SK-N-SH treated with all-trans-retinoic acid at 6 μM for 48 hours (cell line): ENCODE data around the gene ZBTB48.
A peak's percentile ranks its signal among the peaks of the same experiment; 100 is the strongest.

Source experiments
- ATAC-seq: fragments of 200-7000 bp; cut with Tn5 transposase; 3 replicates; pipeline ENCODE4 v1.9.1; 2020; ENCODE audit warnings: mild to moderate bottlenecking, moderate library complexity
- CSDC2 ChIP-seq: fragments of 250-450 bp; sonication (Bioruptor Pico); IDR thresholded peaks from 2 replicates; pipeline ENCODE4 v1.5.0; 2020; ENCODE audit warnings: mild to moderate bottlenecking, moderate library complexity
- CSRNP3 ChIP-seq: fragments of 250-450 bp; sonication (Bioruptor Pico); IDR thresholded peaks from 2 replicates; pipeline ENCODE4 v1.5.1; 2021; ENCODE audit warnings: mild to moderate bottlenecking, moderate library complexity
- GLIS3 ChIP-seq: fragments of 250-450 bp; sonication (Bioruptor Pico); IDR thresholded peaks from 2 replicates; pipeline ENCODE4 v1.5.0; 2020; ENCODE audit warnings: mild to moderate bottlenecking, moderate library complexity
- ISL1 ChIP-seq: fragments of 250-450 bp; sonication (Bioruptor Pico); IDR thresholded peaks from 2 replicates; pipeline ENCODE4 v2.1.2; 2022; ENCODE audit warnings: mild to moderate bottlenecking, moderate library complexity
- PPARA ChIP-seq: fragments of 250-450 bp; sonication (Bioruptor Pico); IDR thresholded peaks from 2 replicates; pipeline ENCODE4 v1.5.0; 2020; ENCODE audit warnings: mild to moderate bottlenecking, borderline replicate concordance
- RARB ChIP-seq: fragments of 250-450 bp; sonication (Bioruptor Pico); IDR thresholded peaks from 2 replicates; pipeline ENCODE4 v1.8.0; 2021; ENCODE audit warnings: mild to moderate bottlenecking, moderate library complexity
- SNAI2 ChIP-seq: fragments of 250-450 bp; sonication (Bioruptor Pico); IDR thresholded peaks from 2 replicates; pipeline ENCODE4 v1.5.0; 2020; ENCODE audit warnings: mild to moderate bottlenecking, moderate library complexity
- TCF4 ChIP-seq: fragments of 250-450 bp; sonication (Bioruptor Pico); IDR thresholded peaks from 2 replicates; pipeline ENCODE4 v1.8.0; 2021; ENCODE audit warnings: mild to moderate bottlenecking, moderate library complexity, borderline replicate concordance
- TOX ChIP-seq: fragments of 250-450 bp; sonication (Bioruptor Pico); IDR thresholded peaks from 2 replicates; pipeline ENCODE4 v1.8.0; 2021; ENCODE audit warnings: mild to moderate bottlenecking, moderate library complexity, borderline replicate concordance
- TSHZ2 ChIP-seq: fragments of 250-450 bp; sonication (Bioruptor Pico); IDR thresholded peaks from 2 replicates; pipeline ENCODE4 v1.5.0; 2020; ENCODE audit warnings: mild to moderate bottlenecking, moderate library complexity
- ZC3H10 ChIP-seq: fragments of 250-450 bp; sonication (Bioruptor Pico); IDR thresholded peaks from 2 replicates; pipeline ENCODE4 v1.5.1; 2021; ENCODE audit warnings: mild to moderate bottlenecking, moderate library complexity
- ZFP3 ChIP-seq: fragments of 250-450 bp; sonication (Bioruptor Pico); IDR thresholded peaks from 2 replicates; pipeline ENCODE4 v1.5.0; 2020; ENCODE audit warnings: mild to moderate bottlenecking, moderate library complexity
- ZFP30 ChIP-seq: fragments of 450-650 bp; formaldehyde crosslinking; IDR thresholded peaks from 2 replicates; pipeline ENCODE4 v1.5.0; 2022; ENCODE audit warnings: mild to moderate bottlenecking, moderate library complexity
- ZNF565 ChIP-seq: fragments of 450-650 bp; formaldehyde crosslinking; conservative IDR thresholded peaks from 2 replicates; pipeline ENCODE4 v1.5.0; 2020; ENCODE audit warnings: low read depth, mild to moderate bottlenecking, moderate library complexity
- ZNF70 ChIP-seq: fragments of 450-650 bp; formaldehyde crosslinking; IDR thresholded peaks from 2 replicates; pipeline ENCODE4 v1.5.0; 2020; ENCODE audit warnings: mild to moderate bottlenecking, moderate library complexity
- ZNF8 ChIP-seq: fragments of 450-650 bp; formaldehyde crosslinking; IDR thresholded peaks from 2 replicates; pipeline ENCODE4 v1.5.0; 2020; ENCODE audit warnings: mild to moderate bottlenecking, moderate library complexity

ZBTB48 gene

GRCh38 chr1:6580119-6580592 lies 362 bp downstream of the ZBTB48 start:
- peak; percentile 57 for ATAC-seq
- TF ChIP-seq ZNF70 (CRISPR knock-in tag), result no peak
- no peak for TF ChIP-seq ZFP30

- peak; percentile 6; the same call in 2 of the 3 replicates for ATAC-seq
- TF ChIP-seq ZNF8 (no peak), TOX (CRISPR knock-in tag) (no peak), GLIS3 (CRISPR knock-in tag) (no peak), TSHZ2 (CRISPR knock-in tag) (no peak), PPARA (CRISPR knock-in tag) (no peak), ZFP30 (no peak), CSDC2 (CRISPR knock-in tag) (no peak), ZNF565 (CRISPR knock-in tag) (no peak)
Measured at GRCh38 chr1:6580593-6581409, 1.0 kb downstream of the ZBTB48 start.

- TF ChIP-seq TCF4 (CRISPR knock-in tag) (no peak), RARB (CRISPR knock-in tag) (no peak)
- ATAC-seq, result no peak
Measured at GRCh38 chr1:6581561-6582305, 1.9 kb downstream of the ZBTB48 start.

GRCh38 chr1:6582370-6582769 lies 2.6 kb downstream of the ZBTB48 start:
- no peak for ATAC-seq
- TF ChIP-seq TOX (CRISPR knock-in tag), result no peak
- no peak for TF ChIP-seq ZFP3 (CRISPR knock-in tag)
- no peak for TF ChIP-seq TSHZ2 (CRISPR knock-in tag)

- no peak for TF ChIP-seq ZC3H10
- no peak for TF ChIP-seq TCF4 (CRISPR knock-in tag)
- no peak for TF ChIP-seq TSHZ2 (CRISPR knock-in tag)
- TF ChIP-seq SNAI2 (CRISPR knock-in tag), result no peak
- no peak for TF ChIP-seq ZFP30
- no peak for TF ChIP-seq ISL1 (CRISPR knock-in tag)
- TF ChIP-seq TOX (CRISPR knock-in tag), result no peak
- no peak for TF ChIP-seq CSRNP3 (CRISPR knock-in tag)
- no peak for TF ChIP-seq RARB (CRISPR knock-in tag)
- no peak for TF ChIP-seq ZFP3 (CRISPR knock-in tag)
- TF ChIP-seq ZNF8, result no peak
- ATAC-seq, result no peak
Measured at GRCh38 chr1:6584126-6585080, 4.6 kb downstream of the ZBTB48 start.
